Brain microvascular endothelial cell (primary cell): ENCODE results near the gene NCAM1.

Experiments
- DNase-seq: peaks from one replicate; pipeline ENCODE4 v3.0.0-alpha.2; 2020
- H3K27ac ChIP-seq: fragments of 250-450 bp; sonication (Bioruptor Pico); 2 replicates; pipeline ENCODE4 v1.5.1; 2020; ENCODE audit warnings: mild to moderate bottlenecking, moderate library complexity
- H3K27me3 ChIP-seq: fragments of 250-450 bp; sonication (Bioruptor Pico); replicated peaks from 2 replicates; pipeline ENCODE4 v1.5.1; 2020; ENCODE audit warnings: mild to moderate bottlenecking
- H3K36me3 ChIP-seq: fragments of 250-450 bp; sonication (Bioruptor Pico); replicated peaks from 2 replicates; pipeline ENCODE4 v1.5.1; 2020; ENCODE audit warnings: mild to moderate bottlenecking
- H3K4me3 ChIP-seq: 2 replicates; pipeline ENCODE4 v1.5.1; 2011; ENCODE audit warnings: low read depth, mild to moderate bottlenecking, control low read depth, low read length, moderate library complexity
- in situ Hi-C: cut with HindIII; loops from 2 replicates; pipeline ENCODE4 v1.10.0; 2017; ENCODE audit warnings: low sequenced_read_pairs, low pct_ligation_motif_present
- TF ChIP-seq, protein P1 (sequence below): IDR thresholded peaks from 2 replicates; pipeline ENCODE4 v1.5.1; 2011; ENCODE audit warnings: low read depth, mild to moderate bottlenecking, moderate library complexity, low read length, control low read depth, inconsistent platforms; ENCODE audit errors: missing control alignments

The NCAM1 gene

DNA sequence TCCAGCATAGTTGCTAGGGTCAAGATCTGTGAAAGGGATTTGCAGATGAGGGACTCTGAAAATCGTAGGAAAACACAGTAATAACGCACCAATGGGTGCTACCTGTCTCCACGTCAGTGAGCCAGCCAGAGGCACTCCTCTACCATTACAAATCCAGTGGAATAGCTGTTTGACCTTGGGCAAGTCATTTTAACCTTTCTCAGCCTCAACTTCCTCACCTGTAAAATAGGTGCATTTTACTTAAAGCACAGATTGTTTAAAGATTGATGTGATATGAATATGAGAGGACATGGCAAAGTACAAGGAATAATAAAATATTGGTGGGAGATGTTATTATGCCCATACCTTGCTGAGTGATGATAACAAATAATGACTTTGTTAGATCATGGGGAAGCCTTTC is 205.1 kb downstream of the NCAM1 start:
- Histone ChIP-seq H3K27me3 (no peaks in the 10 kb centered on the region), H3K27ac (no peak overlapping the region), H3K36me3 (no peaks in the 10 kb centered on the region), H3K4me3 (no peak overlapping the region)
- in situ Hi-C loops: no loop called here
- TF ChIP-seq, protein P1, sequence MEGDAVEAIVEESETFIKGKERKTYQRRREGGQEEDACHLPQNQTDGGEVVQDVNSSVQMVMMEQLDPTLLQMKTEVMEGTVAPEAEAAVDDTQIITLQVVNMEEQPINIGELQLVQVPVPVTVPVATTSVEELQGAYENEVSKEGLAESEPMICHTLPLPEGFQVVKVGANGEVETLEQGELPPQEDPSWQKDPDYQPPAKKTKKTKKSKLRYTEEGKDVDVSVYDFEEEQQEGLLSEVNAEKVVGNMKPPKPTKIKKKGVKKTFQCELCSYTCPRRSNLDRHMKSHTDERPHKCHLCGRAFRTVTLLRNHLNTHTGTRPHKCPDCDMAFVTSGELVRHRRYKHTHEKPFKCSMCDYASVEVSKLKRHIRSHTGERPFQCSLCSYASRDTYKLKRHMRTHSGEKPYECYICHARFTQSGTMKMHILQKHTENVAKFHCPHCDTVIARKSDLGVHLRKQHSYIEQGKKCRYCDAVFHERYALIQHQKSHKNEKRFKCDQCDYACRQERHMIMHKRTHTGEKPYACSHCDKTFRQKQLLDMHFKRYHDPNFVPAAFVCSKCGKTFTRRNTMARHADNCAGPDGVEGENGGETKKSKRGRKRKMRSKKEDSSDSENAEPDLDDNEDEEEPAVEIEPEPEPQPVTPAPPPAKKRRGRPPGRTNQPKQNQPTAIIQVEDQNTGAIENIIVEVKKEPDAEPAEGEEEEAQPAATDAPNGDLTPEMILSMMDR: no peak
- DNase-seq: no peak

DNA sequence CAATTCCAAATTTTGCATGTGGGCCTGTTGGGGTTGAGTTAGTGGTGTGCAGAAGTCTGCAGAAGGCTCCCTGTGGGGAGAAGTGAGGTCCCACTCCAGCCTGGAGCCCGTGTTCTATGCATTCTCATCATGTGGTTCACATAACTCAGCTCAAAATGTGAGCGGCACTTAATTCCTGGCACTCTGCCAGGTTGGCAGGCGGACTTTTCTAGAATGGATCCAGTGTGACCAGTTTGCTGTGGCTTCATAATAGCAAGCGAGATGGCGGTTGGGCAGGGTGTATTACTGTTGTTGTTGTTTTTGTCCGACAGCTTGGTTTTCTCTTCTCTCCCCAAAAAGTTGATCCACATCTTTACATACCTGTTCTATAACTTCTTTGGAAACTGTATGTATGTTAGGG is 206.4 kb downstream of the NCAM1 start:
- DNase-seq: no peak
- Histone ChIP-seq H3K27me3 (no peaks in the 10 kb centered on the region), H3K36me3 (no peaks in the 10 kb centered on the region), H3K27ac (no peak overlapping the region), H3K4me3 (no peak overlapping the region)
- TF ChIP-seq, protein P1: no peak
- in situ Hi-C loops: no loop called here

DNA sequence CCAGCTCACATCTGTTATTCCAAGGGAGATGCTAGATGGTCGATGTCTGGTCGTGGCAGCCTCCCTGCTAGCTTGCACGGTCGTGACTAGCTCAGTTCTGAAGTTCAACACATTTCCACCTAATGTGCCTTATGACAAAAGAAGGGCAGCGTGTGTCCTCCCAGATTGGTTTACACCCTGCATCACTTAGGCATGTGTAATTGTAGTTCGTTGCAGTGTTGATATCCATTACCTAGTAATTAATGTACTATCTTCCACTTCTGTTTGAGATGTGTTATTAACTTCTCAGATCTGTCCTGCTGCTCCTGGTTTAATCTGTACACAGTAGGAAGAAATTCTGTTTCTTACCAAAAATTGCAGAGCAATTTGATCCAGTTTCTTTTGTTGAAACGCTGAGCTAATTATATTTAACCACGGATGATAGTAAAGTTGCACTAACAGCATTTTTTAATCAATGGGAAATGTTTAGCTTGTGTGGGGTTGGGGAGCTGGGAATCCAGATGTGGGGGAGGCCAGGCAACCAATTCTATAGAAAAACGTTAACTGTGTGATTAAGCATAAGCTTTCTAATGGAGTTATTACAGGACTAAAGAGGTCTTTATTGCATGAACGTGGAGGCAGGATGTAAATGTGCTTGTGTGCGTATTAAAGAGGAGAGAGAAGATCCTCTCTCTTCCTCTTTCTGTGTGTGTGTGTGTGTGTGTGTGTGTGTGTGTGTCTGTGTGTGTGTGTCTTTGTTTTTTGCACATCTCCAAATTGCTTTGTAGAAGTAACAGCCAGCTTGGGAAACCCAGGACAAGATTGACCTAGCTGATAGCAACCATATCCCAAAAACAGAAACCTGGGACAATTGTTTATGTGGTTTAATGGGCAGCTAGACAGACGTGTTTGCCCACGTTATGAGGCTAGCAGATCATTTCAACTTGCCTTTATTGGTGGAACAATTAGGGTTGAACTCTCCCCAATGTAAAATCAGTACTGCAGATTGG is 207.4 kb downstream of the NCAM1 start:
- Histone ChIP-seq H3K4me3 (no peak overlapping the region), H3K36me3 (no peaks in the 10 kb centered on the region), H3K27ac (no peak overlapping the region), H3K27me3 (no peaks in the 10 kb centered on the region)
- TF ChIP-seq, protein P1: no peak
- DNase-seq: no peak
- in situ Hi-C loops: no loop called here

DNA sequence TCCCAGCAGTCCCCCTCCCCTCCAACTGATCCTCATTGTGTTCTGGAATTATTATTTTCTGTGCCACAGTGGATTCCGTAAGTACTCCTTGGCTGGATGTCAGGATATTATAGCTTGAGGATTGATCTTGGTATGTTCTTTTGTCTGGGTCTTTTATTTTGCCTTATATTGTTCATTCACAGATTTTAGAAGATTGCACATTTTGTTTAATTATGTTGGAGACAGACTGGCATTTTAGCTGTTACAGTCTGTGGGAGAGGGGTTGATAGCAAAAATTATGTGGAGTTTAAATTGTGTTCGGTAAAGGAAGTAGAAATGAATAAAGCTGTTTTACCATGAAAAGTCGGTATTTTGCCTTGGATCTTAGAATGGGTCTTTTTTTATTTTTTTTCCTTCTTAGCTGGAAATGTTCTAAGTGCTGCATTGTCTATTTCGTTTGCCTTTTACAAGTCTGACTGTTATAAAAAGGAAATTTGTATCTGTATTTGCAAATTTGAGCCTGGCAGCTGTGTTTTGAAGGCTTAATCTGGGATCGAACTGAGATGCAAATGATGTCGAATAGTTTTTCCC is 211.2 kb downstream of the NCAM1 start:
- TF ChIP-seq, protein P1: no peak
- in situ Hi-C loops: no loop called here
- Histone ChIP-seq H3K27me3 (no peaks in the 10 kb centered on the region), H3K4me3 (no peak overlapping the region), H3K27ac (no peak overlapping the region), H3K36me3 (no peaks in the 10 kb centered on the region)
- no peak for DNase-seq

DNA sequence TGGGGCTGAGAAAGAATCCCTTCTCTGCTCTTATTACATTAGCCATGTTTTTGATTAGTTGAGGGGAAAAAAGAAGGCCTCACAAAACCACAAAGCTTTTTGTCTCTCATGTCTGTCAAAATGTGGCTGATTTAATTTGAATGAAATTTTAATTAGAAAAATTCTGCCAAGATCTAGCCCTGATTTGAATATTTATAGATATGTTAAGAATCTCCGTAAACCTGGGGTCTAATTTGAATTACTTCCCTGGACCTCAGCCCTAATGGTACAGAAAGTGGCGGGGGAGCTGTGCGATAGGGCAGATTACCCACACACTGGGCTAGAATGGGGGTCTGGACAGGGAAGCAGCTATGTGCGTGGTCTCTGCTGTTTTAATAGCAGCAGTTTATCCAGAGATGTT is 211.9 kb downstream of the NCAM1 start:
- in situ Hi-C loops: no loop called here
- DNase-seq: no peak
- TF ChIP-seq, protein P1: no peak
- H3K27ac ChIP-seq: no peak overlapping the region
- no peaks in the 10 kb centered on the region for H3K27me3 ChIP-seq
- no peaks in the 10 kb centered on the region for H3K36me3 ChIP-seq
- no peak overlapping the region for H3K4me3 ChIP-seq

DNA sequence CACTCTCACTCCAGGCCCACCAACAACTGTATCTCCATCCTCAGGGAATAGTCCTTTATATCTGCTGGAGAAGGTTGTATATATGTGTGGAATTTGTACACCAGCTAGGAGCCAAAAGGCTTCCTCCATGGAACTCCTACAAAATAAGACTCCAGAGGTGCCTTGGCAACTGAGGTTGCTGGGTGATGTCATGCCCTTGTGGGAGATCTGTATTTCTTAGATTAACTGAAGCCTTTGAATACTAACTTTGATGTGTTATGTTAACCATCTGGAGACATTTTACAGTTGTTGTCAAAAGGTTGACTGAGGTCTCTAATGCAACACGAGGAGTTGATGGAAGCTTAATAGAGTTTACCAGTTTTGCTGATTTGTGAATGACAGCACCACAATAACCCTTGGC is 213.7 kb downstream of the NCAM1 start:
- TF ChIP-seq, protein P1: no peak
- Histone ChIP-seq H3K27ac (no peak overlapping the region), H3K27me3 (no peaks in the 10 kb centered on the region), H3K4me3 (no peak overlapping the region), H3K36me3 (no peaks in the 10 kb centered on the region)
- DNase-seq: no peak
- in situ Hi-C loops: no loop called here
